GM18870 (cell line): ENCODE measurements around the gene ZNF436.

Experiments
- ATAC-seq: cut with Tn5 transposase; IDR thresholded peaks from one replicate; pipeline ENCODE4 v1.9.1; 2021; ENCODE audit warnings: moderate library complexity; ENCODE audit not compliant: unreplicated experiment

The ZNF436 gene

GRCh38 chr1:23369335-23370013 is at the start of gene ZNF436:
Gene ZNF436 (minus strand): TSS chr1:23369836. CDS start chr1:23368005, 1,831 bp downstream.
- ATAC-seq = no peak

- ATAC-seq = no peak
These were observed 49.5 kb upstream of the ZNF436 start for GRCh38 chr1:23419180-23419579.

GRCh38 chr1:23417570-23417969 is 47.9 kb upstream of the ZNF436 start:
- ATAC-seq = no peak

- no peak for ATAC-seq
These were observed 47.3 kb upstream of the ZNF436 start for GRCh38 chr1:23416964-23417363.

- no peak for ATAC-seq
These were observed 39.2 kb upstream of the ZNF436 start for GRCh38 chr1:23408797-23409290.

GRCh38 chr1:23407016-23407630 is 37.5 kb upstream of the ZNF436 start:
- no peak for ATAC-seq

- no peak for ATAC-seq
These were observed 36.3 kb upstream of the ZNF436 start for GRCh38 chr1:23405946-23406345.

- ATAC-seq = no peak
These were observed 34.3 kb upstream of the ZNF436 start for GRCh38 chr1:23403735-23404486.

GRCh38 chr1:23403355-23403734 is 33.7 kb upstream of the ZNF436 start:
- ATAC-seq = no peak

- no peak for ATAC-seq
These were observed 33.4 kb upstream of the ZNF436 start for GRCh38 chr1:23403038-23403336.

- no peak for ATAC-seq
These were observed 32.8 kb upstream of the ZNF436 start for GRCh38 chr1:23402286-23403037.

GRCh38 chr1:23401313-23401712 is 31.7 kb upstream of the ZNF436 start:
- ATAC-seq = no peak

- ATAC-seq = no peak
These were observed 30.9 kb upstream of the ZNF436 start for GRCh38 chr1:23400324-23401114.

- ATAC-seq = no peak
These were observed 29.6 kb upstream of the ZNF436 start for GRCh38 chr1:23399229-23399628.

GRCh38 chr1:23397908-23398307 is 28.3 kb upstream of the ZNF436 start:
- ATAC-seq = no peak

- ATAC-seq = no peak
These were observed 26.7 kb upstream of the ZNF436 start for GRCh38 chr1:23396380-23396779.

- no peak for ATAC-seq
These were observed 26.2 kb upstream of the ZNF436 start for GRCh38 chr1:23395849-23396248.

- no peak for ATAC-seq
These were observed 25.6 kb upstream of the ZNF436 start for GRCh38 chr1:23395154-23395724.

GRCh38 chr1:23394684-23395083 is 25.0 kb upstream of the ZNF436 start:
- ATAC-seq = no peak

- no peak for ATAC-seq
These were observed 24.5 kb upstream of the ZNF436 start for GRCh38 chr1:23394181-23394580.
